ENCODE measurements around the gene LRRC56.
A peak's percentile ranks its signal among the peaks of the same experiment; 100 is the strongest.
"Not testable (repeated sequence)": the region's sequence is repeated elsewhere in the genome, so short reads cannot be mapped to it uniquely, and the experiment has no call there.

LRRC56 gene

DNA sequence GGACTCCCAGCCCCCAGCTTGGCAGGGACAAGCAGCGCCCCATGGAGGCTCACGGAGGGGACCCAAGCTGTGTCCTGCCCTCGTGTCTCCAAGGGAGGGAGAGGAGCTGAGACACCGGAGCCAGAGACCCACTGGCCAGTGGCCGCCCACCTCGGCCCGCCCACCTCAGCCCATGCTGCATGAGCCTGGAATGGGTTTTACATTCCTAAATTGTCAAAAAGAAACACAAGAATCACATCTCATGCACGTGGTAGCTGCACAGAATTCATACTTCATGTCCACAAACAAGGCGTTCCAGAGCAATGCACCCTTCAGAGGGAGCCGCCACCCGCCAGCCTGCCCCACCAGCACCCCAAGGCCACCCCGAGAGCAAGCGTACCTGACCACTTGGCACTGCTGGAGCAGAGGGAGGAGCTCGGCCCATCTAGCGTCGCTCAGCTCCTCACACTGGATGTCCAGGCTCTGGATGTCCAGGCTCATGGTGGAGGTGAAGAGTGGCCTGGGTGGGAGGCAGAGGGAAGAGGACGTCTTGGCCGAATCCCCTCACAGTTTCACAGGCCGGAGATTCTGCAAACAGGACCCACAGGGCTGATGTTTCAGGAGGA lies 35.5 kb upstream of the LRRC56 start:
- no peak for DNase-seq

DNA sequence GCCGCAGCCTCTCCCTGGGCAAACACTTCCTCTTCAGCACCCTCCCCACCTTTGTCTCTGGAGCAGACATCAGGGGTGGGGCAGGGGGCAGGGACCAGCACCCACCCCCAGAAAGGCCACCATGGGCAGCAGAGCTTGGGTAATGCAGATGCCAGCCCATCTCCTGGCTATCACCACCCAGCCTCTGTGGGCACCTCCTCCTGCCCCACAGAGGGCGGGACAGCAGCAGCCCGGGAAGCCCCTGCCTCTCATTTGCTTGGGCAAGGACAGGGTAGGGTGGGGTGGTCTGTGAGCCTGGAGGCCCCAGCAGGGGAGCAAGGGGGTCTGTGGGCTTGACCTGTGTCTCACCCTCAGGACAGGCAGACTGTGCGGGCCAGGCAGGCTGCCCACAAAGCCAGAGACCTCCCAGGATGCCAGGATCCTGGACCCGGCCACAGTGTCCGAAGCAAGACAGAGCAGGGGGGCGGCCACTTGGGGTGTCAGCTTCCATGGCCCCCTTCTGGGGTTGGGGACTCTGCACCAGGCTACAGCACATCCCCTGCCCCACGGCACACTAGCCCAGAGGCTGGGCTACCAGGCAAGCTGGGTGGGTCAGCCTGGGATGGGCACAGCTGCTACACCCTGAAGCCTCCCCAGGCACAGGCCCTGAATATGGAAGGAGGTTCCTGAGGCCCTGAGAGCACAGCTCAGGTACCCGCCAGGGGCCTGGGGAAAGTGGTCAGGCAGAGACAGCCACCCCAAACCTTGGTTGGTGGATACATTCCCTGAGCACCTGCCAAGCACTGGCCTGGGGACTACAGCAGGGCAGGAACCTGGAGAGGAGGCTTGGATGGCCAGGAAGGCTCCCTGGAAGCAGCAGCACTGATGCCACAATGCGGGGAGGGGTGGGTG lies 34.8 kb upstream of the LRRC56 start:
- DNase-seq = peak in 1 of 4 experiments; percentile 34

DNA sequence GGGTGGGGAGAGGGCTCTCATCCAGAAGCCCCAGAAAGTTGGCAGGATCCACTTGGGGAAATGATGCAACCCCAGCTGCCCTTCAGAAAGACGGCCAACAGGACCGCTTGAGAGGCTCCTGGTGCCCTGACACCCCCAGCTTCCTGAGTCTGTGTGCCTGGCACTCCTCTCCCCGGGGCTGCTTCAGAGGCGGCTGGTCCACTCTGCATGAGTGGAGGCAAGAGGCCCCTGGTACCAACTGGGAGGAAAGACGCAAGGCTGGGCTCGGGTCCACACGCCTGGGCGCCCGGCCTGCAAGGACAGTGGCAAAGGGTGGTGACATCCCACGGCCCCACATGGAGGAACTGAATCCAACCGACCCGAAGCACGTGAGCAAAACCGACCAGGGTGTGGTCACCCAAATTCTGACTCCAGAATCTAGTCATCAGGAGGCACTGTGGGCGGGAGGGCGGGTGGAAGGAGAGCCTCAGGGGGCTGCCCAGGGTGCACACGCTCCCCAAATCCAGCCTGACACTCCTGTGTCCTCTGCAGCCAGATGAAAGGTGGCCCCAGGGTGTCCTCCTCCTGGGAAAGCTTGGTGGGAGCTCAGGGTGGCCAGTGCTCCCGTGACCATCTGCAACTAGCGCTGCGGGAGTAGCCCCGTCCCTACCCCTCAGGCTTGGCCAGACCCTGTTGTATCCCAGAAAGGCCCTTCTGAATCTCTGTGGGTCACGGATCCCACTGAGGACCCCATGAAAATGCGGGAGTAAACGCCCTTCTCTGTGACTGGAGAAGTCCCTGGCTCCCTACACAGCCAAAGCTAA lies 33.9 kb upstream of the LRRC56 start:
- DNase-seq = peak; percentile 89 to 94 (median 93)

DNA sequence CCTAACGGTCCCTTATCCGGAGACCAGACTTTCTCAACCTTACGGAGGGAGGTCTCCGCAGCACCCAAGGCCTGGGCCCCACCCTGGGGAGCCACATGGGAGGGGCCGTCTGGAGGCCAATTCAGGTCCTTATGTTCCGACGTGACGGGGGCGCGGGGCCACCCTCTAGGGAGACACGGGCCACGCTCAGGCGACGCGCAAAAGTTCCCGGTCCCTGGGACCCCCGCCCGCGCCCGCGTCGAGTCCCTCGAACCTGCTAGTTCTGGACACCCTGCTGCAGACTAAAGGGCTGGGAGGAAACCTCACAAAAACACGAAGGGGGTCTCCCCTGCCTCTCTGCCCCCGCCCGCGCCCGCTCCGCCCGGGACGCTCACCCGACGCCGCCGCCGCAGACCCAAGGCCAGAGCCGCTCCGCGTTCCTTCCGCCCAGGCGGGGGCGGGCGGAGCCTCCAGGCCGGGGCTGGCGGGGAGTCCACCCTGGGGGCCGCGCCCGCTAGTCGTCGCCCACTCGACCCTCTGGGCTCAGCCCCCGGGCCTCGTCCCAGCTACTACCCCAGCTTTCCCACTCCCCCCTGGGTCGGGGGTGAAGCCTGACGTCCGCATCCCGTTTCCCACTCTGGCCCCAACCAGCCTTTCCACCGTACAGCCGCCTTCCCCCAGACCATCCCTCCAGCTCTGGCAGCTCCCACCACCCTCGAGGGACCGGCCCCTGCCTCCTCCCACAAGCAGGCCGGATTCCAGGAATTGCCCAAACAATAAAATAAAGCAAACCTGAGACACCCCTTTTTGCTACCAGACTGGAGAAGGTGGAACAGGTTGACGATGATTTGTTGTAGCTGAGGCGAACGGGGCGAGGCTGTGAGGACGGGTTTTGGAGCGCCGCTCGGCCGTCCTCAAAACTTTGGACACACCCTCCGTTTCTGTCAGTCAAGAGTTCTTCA lies 33.0 kb upstream of the LRRC56 start:
- DNase-seq = peak; percentile 56 to 80 (median 66)

DNA sequence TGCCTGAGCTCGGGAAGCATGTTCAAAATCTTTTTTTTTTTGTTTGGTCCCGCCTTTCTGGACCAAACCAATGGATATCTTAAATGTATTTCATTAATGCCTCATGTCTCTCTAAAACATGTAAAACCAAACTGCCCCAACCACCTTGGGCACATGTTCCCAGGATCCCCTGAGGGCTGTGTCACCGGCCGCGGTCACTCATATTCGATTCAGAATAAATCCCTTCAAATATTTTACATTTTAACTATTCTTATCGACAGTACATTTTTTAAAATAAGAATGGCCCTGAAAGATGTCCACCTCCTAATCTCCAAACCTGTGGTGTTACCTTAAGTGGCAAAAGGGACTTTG lies 32.4 kb upstream of the LRRC56 start:
- DNase-seq = no peak

DNA sequence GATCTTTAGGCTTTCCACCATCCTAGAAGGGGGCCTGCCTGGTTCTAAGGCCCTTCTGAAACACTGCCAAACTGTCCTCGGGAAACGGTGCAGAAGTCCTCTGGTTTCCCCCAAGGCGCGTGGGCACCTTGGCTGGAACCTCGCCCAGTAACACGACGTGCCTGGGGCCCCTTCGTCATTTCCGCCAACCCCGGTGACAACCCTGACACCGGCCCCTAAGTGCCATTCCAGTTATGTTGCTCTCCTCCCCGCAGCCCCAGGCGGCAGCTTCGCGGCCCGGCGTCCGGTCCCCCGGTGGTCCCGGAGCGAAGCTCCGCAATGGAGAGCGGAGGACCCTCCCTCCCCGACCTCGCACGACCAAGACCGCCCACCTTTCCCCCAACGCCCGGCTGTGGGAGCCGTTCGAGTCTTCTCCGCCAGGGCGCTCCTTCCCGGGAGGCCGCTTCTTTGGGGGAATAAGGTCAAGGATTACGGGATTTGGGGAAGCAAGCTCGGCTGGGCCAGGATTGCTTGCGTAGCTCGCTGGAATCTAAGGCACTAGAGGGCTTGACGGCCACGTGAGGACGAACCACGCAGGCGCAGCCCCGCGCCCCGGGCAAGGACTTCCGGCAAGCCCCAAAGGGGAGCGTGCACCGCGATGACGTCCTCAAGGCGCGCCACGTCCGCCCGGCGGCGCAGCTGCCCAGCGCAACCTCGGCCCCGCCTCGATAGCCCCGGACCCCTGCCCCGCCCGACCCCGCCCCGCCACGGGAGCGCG lies 30.9 kb upstream of the LRRC56 start:
- DNase-seq = peak; percentile 99 to 100 (median 99)

DNA sequence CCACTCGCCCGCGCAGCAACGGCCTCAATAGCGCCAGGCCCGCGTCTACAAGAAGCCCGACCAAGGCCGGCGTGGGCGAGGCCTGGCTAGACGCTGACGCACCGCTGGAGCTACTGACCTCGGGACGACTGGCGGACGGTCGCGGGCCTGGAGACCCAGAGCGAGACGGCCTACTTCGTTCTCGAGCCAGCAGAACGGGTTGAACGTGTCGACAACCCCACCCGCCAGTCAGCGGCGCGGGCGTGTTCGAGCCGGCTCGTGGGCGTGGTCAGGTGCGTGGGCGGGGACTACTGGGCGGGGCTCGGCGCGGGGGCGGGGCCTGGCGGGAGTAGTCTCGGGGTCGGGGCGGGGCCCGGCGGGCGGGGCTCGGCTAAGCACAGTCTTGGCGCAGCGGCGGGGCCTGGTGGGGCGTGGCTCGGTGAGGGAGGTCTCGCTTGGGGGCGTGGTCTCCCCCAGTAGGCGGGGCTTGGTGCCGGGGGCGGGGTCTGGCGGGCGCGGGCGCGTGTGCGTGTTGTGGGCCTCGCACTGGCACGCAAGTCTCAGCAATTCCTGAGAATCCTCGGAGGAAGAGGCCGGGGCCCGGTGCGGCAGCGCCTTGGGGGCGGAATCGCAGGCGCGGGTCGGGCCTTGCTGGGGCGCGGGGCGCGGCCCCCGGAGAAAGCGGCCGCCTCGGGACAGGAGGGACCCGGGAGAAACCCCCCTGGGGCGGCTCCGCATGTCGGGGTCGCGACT lies 30.2 kb upstream of the LRRC56 start, which contains the start of gene RNH1:
TSS of gene RNH1 (minus strand) at position 248 of the 732 bp plus-strand sequence. CDS start 5,080 bp downstream, outside the sequence.
- DNase-seq = peak; percentile 98 to 100 (median 100)

GRCh38 chr11:507727-508515 lies 29.4 kb upstream of the LRRC56 start:
- no peak for DNase-seq

DNA sequence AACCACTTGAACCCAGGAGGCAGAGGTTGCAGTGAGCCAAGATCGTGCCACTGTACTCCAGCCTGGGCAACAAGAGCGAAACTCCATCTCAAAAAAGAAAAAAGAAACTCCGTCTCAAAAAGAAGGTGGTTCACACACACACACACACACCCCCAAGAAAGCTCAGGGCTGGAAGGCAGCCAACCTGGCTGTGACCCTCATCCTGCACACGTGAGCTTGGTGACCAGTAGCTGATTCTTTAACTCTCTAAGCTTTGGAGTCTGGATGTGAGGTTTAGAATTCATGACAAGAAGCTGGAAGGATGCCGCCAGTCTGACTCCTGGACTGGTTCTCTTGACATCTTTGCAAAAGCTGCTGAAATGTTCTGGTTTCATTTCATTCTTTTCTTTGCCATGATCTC lies 28.4 kb upstream of the LRRC56 start:
- DNase-seq = no peak

DNA sequence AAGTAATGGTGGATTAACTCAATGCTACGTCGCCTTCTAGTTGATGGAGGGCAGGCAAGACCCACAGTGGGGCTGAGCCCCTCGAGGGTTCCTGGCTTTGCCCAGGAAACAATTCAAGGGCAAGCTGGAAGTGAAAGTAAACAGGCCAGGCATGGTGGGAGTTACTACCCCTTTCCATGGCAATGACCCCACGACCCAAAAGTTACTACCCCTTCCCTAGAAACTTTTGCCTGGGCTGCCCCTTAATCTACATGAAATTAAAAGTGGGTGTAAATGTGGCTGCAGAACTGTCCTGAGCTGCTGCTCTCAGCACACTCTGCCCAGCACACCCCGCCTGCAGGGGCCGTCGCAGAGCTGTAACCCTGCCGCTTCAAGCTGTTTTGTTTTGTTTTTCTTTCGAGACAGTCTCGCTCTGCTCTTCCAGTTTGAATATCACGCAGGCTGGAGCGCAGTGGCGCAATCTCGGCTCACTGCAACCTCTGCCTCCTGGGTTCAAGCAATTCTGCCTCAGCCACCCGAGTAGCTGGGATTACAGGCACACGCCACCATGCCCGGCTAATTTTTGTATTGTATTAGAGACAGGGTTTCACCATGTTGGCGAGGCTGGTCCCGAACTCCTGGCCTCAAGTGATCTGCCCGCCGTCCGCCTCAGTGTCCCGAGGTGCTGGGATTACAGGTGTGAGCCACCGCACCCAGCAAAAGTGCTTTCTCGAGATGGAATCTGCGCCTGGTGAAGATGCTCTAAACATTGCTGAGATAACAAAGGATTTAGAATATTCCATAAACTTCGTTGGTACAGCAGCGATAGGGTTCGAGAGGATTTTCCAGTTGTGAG lies 24.3 kb upstream of the LRRC56 start:
- peak in 3 of 4 experiments; percentile 33 to 37 (median 36) for DNase-seq

DNA sequence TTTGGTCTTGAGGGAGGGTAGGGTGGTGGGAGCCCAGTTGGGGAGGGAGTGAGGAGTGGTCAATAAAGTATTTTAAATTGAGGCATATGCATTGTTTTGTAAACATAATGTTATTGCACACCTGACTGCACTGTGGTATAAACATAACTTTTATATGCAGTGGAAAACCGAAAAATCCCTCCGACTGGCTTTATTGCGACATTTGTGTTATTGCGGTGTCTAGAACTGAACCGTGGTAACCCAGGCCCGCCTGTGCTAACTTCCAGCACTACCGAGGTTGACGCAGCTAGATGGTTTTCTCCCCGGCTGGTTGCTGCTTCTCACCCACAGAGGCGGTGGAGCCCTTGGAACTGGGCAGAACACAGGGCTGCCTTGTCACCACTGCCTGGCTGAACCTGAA lies 22.7 kb upstream of the LRRC56 start:
- DNase-seq = peak in 2 of 4 experiments; percentile 27 to 43

DNA sequence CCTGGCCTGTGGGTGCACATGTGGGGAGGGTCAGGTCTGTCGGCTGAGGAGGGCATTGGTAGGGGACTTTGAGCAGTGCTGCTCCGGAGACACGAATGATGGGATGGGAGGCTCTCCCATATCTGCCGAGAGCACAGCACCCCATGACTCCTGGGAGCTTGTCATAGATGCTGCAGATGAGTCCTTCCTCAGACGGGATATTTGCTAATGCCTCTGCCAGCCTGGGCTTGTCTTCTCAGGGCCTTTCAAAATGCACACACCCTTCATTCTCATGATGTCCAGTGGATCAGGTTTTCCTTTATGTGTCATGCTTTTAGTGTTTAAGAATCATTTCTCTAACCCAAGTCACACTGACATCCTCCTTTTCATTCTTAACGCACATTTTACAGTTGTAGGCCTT lies 22.2 kb upstream of the LRRC56 start:
- DNase-seq = no peak

DNA sequence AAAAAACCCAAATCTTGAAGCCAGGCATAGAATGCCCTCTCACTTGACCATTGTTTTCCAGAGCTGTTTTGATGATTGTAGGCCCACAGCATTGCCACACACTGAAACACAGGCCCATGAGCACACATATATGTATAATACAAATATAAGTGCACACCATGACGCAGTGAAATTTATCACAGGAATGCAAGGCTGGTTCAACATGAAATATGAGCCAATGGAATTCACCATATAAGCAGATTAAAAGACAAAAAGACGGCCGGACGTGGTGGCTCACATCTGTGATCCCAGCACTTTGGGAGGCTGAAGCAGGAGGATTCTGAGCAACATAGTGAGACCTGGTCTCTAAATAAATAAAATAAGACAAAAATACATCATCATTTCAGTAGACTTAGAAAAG lies 20.9 kb upstream of the LRRC56 start:
- no peak for DNase-seq

DNA sequence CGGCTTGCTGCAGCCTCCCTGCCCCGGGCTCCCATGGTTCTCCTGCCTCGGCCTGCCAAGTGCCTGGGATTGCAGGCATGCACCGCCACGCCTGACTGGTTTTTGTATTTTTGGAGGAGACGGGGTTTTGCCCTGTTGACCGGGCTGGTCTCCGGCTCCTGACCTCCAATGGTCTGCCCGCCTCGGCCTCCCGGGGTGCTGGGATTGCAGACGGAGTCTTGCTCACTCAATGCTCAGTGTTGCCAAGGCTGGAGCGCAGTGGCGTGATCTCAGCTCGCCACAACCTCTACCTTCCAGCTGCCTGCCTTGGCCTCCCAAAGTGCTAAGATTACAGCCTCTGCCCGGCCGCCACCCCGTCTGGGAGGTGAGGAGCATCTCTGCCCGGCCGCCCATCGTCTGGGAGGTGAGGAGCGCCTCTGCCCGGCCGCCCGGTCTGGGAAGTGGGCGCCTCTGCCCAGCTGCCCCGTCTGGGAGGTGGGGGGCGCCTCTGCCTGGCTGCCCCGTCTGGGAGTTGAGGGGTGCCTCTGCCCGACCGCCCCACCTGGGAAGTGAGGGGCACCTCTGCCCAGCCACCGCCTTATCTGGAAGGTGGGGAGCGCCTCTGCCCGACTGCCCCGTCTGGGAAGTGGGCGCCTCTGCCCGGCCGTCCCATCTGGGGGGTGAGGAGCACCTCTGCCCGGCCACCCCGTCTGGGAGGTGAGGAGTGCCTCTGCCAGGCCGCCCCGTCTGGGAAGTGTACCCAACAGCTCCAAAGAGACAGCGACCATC lies 20.2 kb upstream of the LRRC56 start:
- DNase-seq = not testable (repeated sequence)

GRCh38 chr11:518463-519202 lies 18.7 kb upstream of the LRRC56 start:
- peak; percentile 95 to 98 (median 98) for DNase-seq

DNA sequence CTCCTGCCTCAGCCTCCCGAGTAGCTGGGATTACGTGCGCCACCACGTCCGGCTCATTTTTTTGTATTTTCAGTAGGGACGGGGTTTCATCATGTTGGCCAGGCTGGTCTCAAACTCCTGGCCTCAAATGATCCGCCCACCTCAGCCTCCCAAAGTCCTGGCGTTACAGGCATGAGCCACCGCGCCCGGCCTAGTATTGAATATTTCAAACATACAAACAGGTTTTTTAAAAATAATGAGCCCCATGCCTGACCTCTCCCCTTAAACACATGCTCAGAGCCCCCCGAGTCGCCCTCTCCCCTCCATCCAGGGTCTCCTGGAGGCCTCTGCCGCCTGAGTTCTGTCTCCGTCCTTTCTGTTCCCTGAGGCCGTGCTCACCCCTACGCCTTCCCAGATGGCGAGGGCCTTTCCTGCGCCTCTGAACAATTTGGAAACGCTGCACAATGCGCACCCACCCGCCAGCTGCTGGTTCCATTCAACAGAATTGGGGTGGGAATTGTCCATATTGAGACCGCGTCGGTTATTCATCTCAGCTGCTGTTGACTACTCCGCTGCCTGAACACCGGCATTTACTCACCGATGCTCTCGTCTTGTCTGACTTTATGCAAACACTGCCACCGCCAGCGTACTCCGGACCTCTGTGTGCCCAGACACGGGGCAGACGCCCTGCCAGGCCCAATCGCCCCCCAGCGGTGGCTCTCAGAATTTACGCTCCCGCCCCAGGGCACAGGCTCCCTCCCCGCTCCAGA lies 16.7 kb upstream of the LRRC56 start:
- DNase-seq = peak in 3 of 4 experiments; percentile 12 to 49 (median 42)
